SK-N-SH (cell line): ENCODE measurements around the gene GPR15LG. TPM values are rescaled to one million over a fixed set of nuclear protein-coding genes. Genes with fewer than 3 reads are reported as not detected.

Source experiments
- CTCF ChIA-PET: fragments of 300-600, 350-600 bp; formaldehyde crosslinking; extraction: SDS; loops from one replicate; lab custom pipeline; 2021; lab: Yijun Ruan, JAX
- POLR2A ChIA-PET: fragments of 350-600 bp; sonication (Branson Sonifier 250); formaldehyde crosslinking; extraction: SDS; loops from one replicate; lab custom pipeline; 2020; ENCODE audit warnings: antibody characterized with exemption, inconsistent platforms; lab: Yijun Ruan, JAX
- DNase-seq: peaks from one replicate; pipeline ENCODE4 v3.0.0; 2012
- H2AFZ ChIP-seq: fragments of 200-600 bp; sonication (generic); 2 replicates; pipeline ENCODE4 v1.8.1; 2016; ENCODE audit warnings: antibody characterized with exemption, mild to moderate bottlenecking, low read depth
- H3F3A ChIP-seq: fragments of 200-600 bp; sonication (generic); replicated peaks from 2 replicates; pipeline ENCODE3; 2016; ENCODE audit warnings: antibody characterized with exemption, mild to moderate bottlenecking; ENCODE audit not compliant: insufficient read depth
- H3K27ac ChIP-seq, 2 experiments: fragments of 200-500 bp in 1 of 2; fragments of 200-600 bp in 1 of 2; sonication (Bioruptor generic) in 1 of 2; sonication (generic), shearing (Covaris generic) in 1 of 2; 2 replicates each; pipeline versions ENCODE4 v1.5.1 to v1.6.1; 2014 to 2016; ENCODE audit warnings: low read depth in 2 of 2, inconsistent platforms in 1 of 2, low read length in 1 of 2, mild to moderate bottlenecking in 1 of 2, mixed read lengths in 1 of 2
- H3K27me3 ChIP-seq: fragments of 200-600 bp; sonication (generic), shearing (Covaris generic); 2 replicates; pipeline ENCODE4 v1.6.1; 2016; ENCODE audit warnings: mixed run types; ENCODE audit not compliant: insufficient read depth
- H3K36me3 ChIP-seq, 2 experiments: fragments of 200-500 bp in 1 of 2; fragments of 200-600 bp in 1 of 2; sonication (Bioruptor generic) in 1 of 2; sonication (generic) in 1 of 2; replicated peaks in 1 of 2; 2 replicates each; pipeline versions ENCODE3 to v1.5.1; 2014 to 2016; ENCODE audit warnings: low read length in 1 of 2, mild to moderate bottlenecking in 1 of 2; ENCODE audit not compliant: insufficient read depth in 2 of 2, control insufficient read depth in 1 of 2
- H3K4me1 ChIP-seq, 2 experiments: fragments of 200-500 bp in 1 of 2; fragments of 200-600 bp in 1 of 2; sonication (Bioruptor generic) in 1 of 2; sonication (generic), shearing (Covaris generic) in 1 of 2; 2 replicates each; pipeline versions ENCODE4 v1.5.1 to v1.6.1; 2014 to 2016; ENCODE audit warnings: low read depth in 1 of 2, low read length in 1 of 2, mixed run types in 1 of 2; ENCODE audit not compliant: insufficient read depth in 2 of 2, control insufficient read depth in 1 of 2
- H3K4me2 ChIP-seq: fragments of 200-600 bp; sonication (generic), shearing (Covaris generic); 2 replicates; pipeline ENCODE4 v1.6.1; 2017; ENCODE audit warnings: mixed run types
- H3K4me3 ChIP-seq, 2 experiments: fragments of 200-500 bp in 1 of 2; fragments of 200-600 bp in 1 of 2; sonication (Bioruptor generic) in 1 of 2; sonication (generic), shearing (Covaris generic) in 1 of 2; 2 replicates each; pipeline versions ENCODE4 v1.5.1 to v1.8.1; 2014 to 2016; ENCODE audit warnings: low read depth in 2 of 2, inconsistent platforms in 1 of 2, low read length in 1 of 2, mild to moderate bottlenecking in 1 of 2, mixed read lengths in 1 of 2, moderate library complexity in 1 of 2
- H3K79me2 ChIP-seq: fragments of 200-600 bp; sonication (generic); 2 replicates; pipeline ENCODE4 v1.8.1; 2017; ENCODE audit warnings: mild to moderate bottlenecking; ENCODE audit not compliant: insufficient read depth
- H3K9ac ChIP-seq: fragments of 200-600 bp; sonication (generic); 2 replicates; pipeline ENCODE4 v1.6.1; 2017; ENCODE audit warnings: mixed run types
- H3K9me2 ChIP-seq: fragments of 200-600 bp; sonication (generic); 2 replicates; pipeline ENCODE4 v1.6.1; 2017; ENCODE audit warnings: mixed run types
- H3K9me3 ChIP-seq: fragments of 200-600 bp; sonication (generic); 2 replicates; pipeline ENCODE4 v1.6.1; 2017; ENCODE audit warnings: mixed run types, mild to moderate bottlenecking, moderate library complexity
- H4K20me1 ChIP-seq: fragments of 200-600 bp; sonication (generic); 2 replicates; pipeline ENCODE4 v1.6.1; 2017; ENCODE audit warnings: mild to moderate bottlenecking, mixed run types; ENCODE audit not compliant: insufficient read depth
- CTCF ChIP-seq: fragments of 200-600 bp; sonication (generic); IDR thresholded peaks from 2 replicates; pipeline ENCODE4 v1.6.1; 2017; ENCODE audit warnings: antibody characterized with exemption, mild to moderate bottlenecking, moderate library complexity
- EP300 ChIP-seq, 2 experiments: IDR thresholded peaks; 2 replicates each; pipeline versions ENCODE4 v1.4.0 to v1.6.1; 2012; ENCODE audit warnings: borderline replicate concordance in 1 of 2, low read depth in 1 of 2, low read length in 1 of 2
- GABPA ChIP-seq: IDR thresholded peaks from 2 replicates; pipeline ENCODE4 v1.4.0; 2012; ENCODE audit warnings: low read depth, mild to moderate bottlenecking
- JUND ChIP-seq: IDR thresholded peaks from 2 replicates; pipeline ENCODE4 v1.4.0; 2012
- MAX ChIP-seq: IDR thresholded peaks from 2 replicates; pipeline ENCODE4 v1.4.0; 2012; ENCODE audit warnings: low read depth
- MXI1 ChIP-seq: IDR thresholded peaks from 2 replicates; pipeline ENCODE4 v1.6.1; 2012; ENCODE audit warnings: mild to moderate bottlenecking, low read depth, low read length, improper control_type of control experiment
- PBX3 ChIP-seq: IDR thresholded peaks from 2 replicates; pipeline ENCODE4; 2012
- RAD21 ChIP-seq: IDR thresholded peaks from 2 replicates; pipeline ENCODE4 v1.6.1; 2012; ENCODE audit warnings: mild to moderate bottlenecking, low read length
- REST ChIP-seq: IDR thresholded peaks from 2 replicates; pipeline ENCODE4 v1.6.1; 2012; ENCODE audit warnings: mild to moderate bottlenecking, low read depth, low read length, moderate library complexity
- RFX5 ChIP-seq: IDR thresholded peaks from 2 replicates; pipeline ENCODE4 v1.6.1; 2012; ENCODE audit warnings: mild to moderate bottlenecking, improper control_type of control experiment, low read length
- SIN3A ChIP-seq: IDR thresholded peaks from 2 replicates; pipeline ENCODE4 v1.6.1; 2012; ENCODE audit warnings: low read depth, mild to moderate bottlenecking, low read length, moderate library complexity, borderline replicate concordance
- TEAD4 ChIP-seq: IDR thresholded peaks from 2 replicates; pipeline ENCODE4 v1.4.0; 2012; ENCODE audit warnings: mild to moderate bottlenecking, borderline replicate concordance; ENCODE audit not compliant: insufficient read depth
- WGBS: methylation state at CpG from one replicate; pipeline ENCODE4 v1.1.6; 2017; ENCODE audit warnings: low lambda C conversion rate; 5-methylcytosine and 5-hydroxymethylcytosine counted together
- polyA plus RNA-seq, 3 experiments: library from polyadenylated mRNA; depleted of rRNA; stranded (reverse); fragments of >200 nt; gene quantifications; 2 replicates each; pipeline ENCODE4 v1.2.3, GENCODE V29; 2012

GPR15LG gene
- polyA plus RNA-seq, 1 of the 3 experiments (the other 2 are of a cell fraction): not detected

- 20% methylated on average over 3 of the region's 3 CpGs for WGBS
- H3K79me2 ChIP-seq: no peaks in the 10 kb centered on the region
- CTCF ChIA-PET: interaction anchor here (1.2 kb wide), 1 partner anchor 22 kb away, joined by 4 read pairs; no protein-coding TSS in a partner anchor
These were observed 53.0 kb downstream of the GPR15LG start for GRCh38 chr10:84226616-84227015.

GRCh38 chr10:84227810-84228209 is 54.2 kb downstream of the GPR15LG start:
- WGBS: 5% methylated on average over 2 of the region's 4 CpGs
- CTCF ChIA-PET: interaction anchor here (1.2 to 1.6 kb wide), 2 partner anchors 23 to 79 kb away, joined by 4 read pairs; no protein-coding TSS in a partner anchor
- POLR2A ChIA-PET: no interaction called here

More at GRCh38 chr10:84226616-84227015, 53.0 kb downstream of the GPR15LG start:
- POLR2A ChIA-PET: no interaction called here
- Histone ChIP-seq H3K4me2 (no peak overlapping the region), H3K27me3 (no peaks in the 10 kb centered on the region), H3K9ac (no peak overlapping the region), H3K4me3 (no peak overlapping the region), H3K9me2 (no peaks in the 10 kb centered on the region)
- TF ChIP-seq RAD21 (no peak), TEAD4 (no peak), RFX5 (no peak), REST (no peak)
- TF ChIP-seq, all 33 proteins: peak for 0
- Histone ChIP-seq H4K20me1 (no peaks in the 10 kb centered on the region), H3K36me3 (no peaks in the 10 kb centered on the region), H2AFZ (no peak overlapping the region), H3K27ac (no peak overlapping the region), H3K4me1 (no peaks in the 10 kb centered on the region; a peak in 1 of 4 replicates), H3F3A (no peaks in the 10 kb centered on the region), H3K9me3 (no peaks in the 10 kb centered on the region)
- DNase-seq: no peak

More at GRCh38 chr10:84227810-84228209, 54.2 kb downstream of the GPR15LG start:
- no peak for DNase-seq
- no peaks in the 10 kb centered on the region for H3K9me2 ChIP-seq
- no peaks in the 10 kb centered on the region for H4K20me1 ChIP-seq
- no peaks in the 10 kb centered on the region; a peak in 1 of 4 replicates for H3K4me1 ChIP-seq
- H3K9ac ChIP-seq: no peak overlapping the region
- H3K27me3 ChIP-seq: no peaks in the 10 kb centered on the region
- H3K4me3 ChIP-seq: no peak overlapping the region
- TF ChIP-seq CTCF (no peak), MAX (no peak), RFX5 (no peak), PBX3 (no peak), TEAD4 (no peak), MXI1 (no peak), JUND (no peak), SIN3A (no peak), EP300 (IDR thresholded peaks at IDR 0.05; ENCODE audit: borderline replicate concordance in 1 of 2, low read depth in 1 of 2, low read length in 1 of 2) (no peak), GABPA (no peak)
- no peaks in the 10 kb centered on the region for H3K36me3 ChIP-seq
- H3F3A ChIP-seq: no peaks in the 10 kb centered on the region
- no peaks in the 10 kb centered on the region for H3K79me2 ChIP-seq
- no peaks in the 10 kb centered on the region for H3K9me3 ChIP-seq
- H2AFZ ChIP-seq: no peak overlapping the region
- no peak overlapping the region for H3K4me2 ChIP-seq
- no peak overlapping the region for H3K27ac ChIP-seq
